Kidney epithelial cell (primary cell): ENCODE results near the gene BCAS4. TPM values are rescaled to one million over a fixed set of nuclear protein-coding genes. Genes with fewer than 3 reads are reported as not detected.

Experiments used
- DNase-seq: peaks from one replicate; pipeline ENCODE4 v3.0.0-alpha.2; 2010; ENCODE audit warnings: low read depth
- H3K27me3 ChIP-seq: 2 replicates; pipeline ENCODE4 v1.6.0; 2011; ENCODE audit warnings: low read length; ENCODE audit not compliant: control insufficient read depth, insufficient read depth
- H3K36me3 ChIP-seq: 2 replicates; pipeline ENCODE4 v1.5.1; 2011; ENCODE audit warnings: low read length; ENCODE audit not compliant: control insufficient read depth, insufficient read depth
- H3K4me3 ChIP-seq: 2 replicates; pipeline ENCODE4 v1.5.1; 2011; ENCODE audit warnings: low read depth, mild to moderate bottlenecking, control low read depth, low read length
- total RNA-seq: library from RNA; depleted of rRNA; stranded (reverse); fragments of >200 nt; gene quantifications from 2 replicates; pipeline ENCODE4 v1.2.3, GENCODE V29; 2015
- TF ChIP-seq, protein P1 (sequence below): IDR thresholded peaks from 2 replicates; pipeline ENCODE4 v1.5.1; 2011; ENCODE audit warnings: mild to moderate bottlenecking, moderate library complexity, low read length, control low read depth, inconsistent platforms; ENCODE audit not compliant: insufficient read depth, poor library complexity, severe bottlenecking

The BCAS4 gene
- total RNA-seq, 1 donor from 2014 or later: 28.0 TPM

DNA sequence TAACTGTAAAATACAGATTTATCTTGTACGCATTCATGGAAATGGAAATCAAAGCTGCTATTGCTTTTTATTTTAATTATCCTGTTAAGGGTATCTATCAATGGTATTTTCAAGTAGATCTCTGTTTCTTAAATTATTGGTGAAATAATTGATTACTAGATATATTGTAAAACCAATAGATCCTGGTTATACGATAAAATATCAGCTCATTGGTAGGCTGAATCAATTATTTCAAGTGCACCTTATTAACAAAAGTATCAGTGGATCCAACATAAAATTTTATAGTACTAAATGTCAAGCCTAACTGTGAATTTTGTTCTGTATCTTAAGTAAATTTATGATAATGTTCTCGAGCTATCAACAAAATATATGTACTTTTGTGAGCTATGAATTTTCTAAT lies 41.7 kb upstream of the BCAS4 start:
- DNase-seq: no peak
- Histone ChIP-seq H3K36me3 (peaks cover 2% of the 10 kb centered on the region), H3K4me3 (no peak overlapping the region), H3K27me3 (no peaks in the 10 kb centered on the region)
- TF ChIP-seq, protein P1, sequence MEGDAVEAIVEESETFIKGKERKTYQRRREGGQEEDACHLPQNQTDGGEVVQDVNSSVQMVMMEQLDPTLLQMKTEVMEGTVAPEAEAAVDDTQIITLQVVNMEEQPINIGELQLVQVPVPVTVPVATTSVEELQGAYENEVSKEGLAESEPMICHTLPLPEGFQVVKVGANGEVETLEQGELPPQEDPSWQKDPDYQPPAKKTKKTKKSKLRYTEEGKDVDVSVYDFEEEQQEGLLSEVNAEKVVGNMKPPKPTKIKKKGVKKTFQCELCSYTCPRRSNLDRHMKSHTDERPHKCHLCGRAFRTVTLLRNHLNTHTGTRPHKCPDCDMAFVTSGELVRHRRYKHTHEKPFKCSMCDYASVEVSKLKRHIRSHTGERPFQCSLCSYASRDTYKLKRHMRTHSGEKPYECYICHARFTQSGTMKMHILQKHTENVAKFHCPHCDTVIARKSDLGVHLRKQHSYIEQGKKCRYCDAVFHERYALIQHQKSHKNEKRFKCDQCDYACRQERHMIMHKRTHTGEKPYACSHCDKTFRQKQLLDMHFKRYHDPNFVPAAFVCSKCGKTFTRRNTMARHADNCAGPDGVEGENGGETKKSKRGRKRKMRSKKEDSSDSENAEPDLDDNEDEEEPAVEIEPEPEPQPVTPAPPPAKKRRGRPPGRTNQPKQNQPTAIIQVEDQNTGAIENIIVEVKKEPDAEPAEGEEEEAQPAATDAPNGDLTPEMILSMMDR: no peak

DNA sequence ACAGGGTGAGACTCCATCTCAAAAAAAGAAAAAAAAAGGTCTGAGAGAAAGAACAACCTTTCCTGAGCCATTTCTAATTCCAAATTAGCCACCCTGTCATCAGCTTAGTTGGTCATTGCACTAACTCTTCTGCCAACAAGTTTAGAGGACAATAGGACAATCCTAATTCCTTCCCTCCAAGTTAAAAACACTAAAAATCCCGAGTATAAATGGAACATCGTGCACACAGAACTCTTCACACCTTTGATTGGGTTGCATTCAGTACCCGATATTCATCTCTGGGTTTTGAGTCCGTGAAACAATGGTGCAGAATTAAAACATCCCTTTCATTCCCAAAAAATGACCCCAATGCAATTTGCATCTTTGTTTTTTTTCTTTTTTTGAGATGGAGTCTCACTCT lies 40.4 kb upstream of the BCAS4 start:
- no peak for DNase-seq
- Histone ChIP-seq H3K4me3 (no peak overlapping the region), H3K27me3 (no peaks in the 10 kb centered on the region), H3K36me3 (peaks cover 2% of the 10 kb centered on the region)
- TF ChIP-seq, protein P1: no peak

DNA sequence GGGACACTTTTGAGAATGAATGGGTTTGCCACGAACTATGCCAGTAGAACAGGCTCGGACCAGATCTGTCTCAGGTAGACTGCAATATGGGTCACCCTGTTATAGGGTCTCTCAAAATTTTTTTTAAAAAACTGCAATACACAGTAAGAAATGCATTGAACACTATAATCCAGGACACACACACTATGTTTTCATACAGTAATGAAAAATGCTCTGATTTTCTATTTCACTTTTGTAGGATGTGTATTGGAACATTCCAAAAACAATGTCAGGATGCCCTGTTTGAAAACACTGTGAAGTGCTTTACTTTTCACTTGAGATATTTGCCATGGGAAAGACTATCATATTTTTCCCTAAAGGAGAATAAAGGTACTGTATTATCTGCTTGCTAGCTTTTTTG lies 38.4 kb upstream of the BCAS4 start:
- Histone ChIP-seq H3K36me3 (no peaks in the 10 kb centered on the region), H3K27me3 (no peaks in the 10 kb centered on the region), H3K4me3 (no peak overlapping the region)
- TF ChIP-seq, protein P1: no peak
- no peak for DNase-seq

DNA sequence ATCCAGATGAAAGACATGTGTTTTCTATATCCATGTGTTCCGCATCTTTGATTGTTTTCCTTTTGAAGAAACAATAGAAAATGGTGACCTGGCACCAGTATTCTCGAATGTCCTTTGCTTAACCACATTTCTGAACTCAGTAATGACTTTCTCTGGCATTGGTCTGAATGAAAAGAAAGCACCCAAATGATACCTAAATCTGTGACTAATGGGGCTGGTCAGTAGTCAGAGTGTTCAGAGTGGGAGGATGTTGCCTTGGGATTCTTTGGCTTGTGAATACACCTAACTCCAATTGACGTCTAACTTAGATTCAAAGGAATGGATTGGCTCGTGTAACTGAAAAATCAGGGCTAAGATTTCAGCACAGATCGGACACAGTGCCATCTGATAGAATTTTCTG lies 36.4 kb upstream of the BCAS4 start:
- no peak for DNase-seq
- TF ChIP-seq, protein P1: no peak
- H3K27me3 ChIP-seq: no peaks in the 10 kb centered on the region
- H3K36me3 ChIP-seq: no peaks in the 10 kb centered on the region
- H3K4me3 ChIP-seq: no peak overlapping the region

DNA sequence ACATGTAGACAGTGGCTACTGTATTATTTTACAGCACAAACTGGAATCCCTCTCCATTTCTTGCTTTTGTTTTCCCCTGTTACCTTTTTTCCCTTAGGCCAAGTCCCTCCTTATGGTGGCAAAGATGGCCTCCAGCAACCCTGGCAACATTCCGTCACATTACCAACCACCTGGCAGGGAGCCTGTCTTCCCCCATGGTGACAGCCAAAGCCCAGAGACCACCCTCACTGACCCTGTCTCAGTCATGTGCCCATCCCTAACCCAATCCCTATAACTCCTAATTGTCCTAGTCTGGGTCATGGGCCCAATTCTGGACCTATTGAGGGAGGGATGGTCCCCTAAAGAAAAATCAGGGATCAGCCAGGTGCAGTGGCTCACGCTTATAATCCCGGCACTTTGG lies 35.9 kb upstream of the BCAS4 start:
- H3K4me3 ChIP-seq: no peak overlapping the region
- no peaks in the 10 kb centered on the region for H3K36me3 ChIP-seq
- no peak for DNase-seq
- TF ChIP-seq, protein P1: no peak
- H3K27me3 ChIP-seq: no peaks in the 10 kb centered on the region

DNA sequence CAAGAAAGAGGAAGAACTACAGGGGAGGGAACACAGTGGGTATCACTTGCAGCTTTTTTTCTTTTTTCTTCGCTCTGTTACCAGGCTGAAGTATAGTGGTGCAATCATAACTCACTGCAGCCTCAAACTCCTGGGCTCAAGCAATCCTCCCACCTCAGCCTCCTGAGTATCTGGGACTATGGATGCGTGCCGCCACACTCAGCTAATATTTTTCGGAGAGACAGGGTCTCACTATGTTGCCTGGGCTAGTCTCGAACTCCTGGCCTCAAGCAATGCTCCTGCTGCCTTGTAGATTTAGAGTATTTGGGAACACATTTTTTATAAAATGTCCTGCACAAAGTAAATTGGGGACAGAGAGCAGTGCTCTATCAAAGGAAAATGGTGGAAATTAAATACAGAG lies 35.2 kb upstream of the BCAS4 start:
- Histone ChIP-seq H3K4me3 (no peak overlapping the region), H3K36me3 (no peaks in the 10 kb centered on the region), H3K27me3 (no peaks in the 10 kb centered on the region)
- TF ChIP-seq, protein P1: no peak
- DNase-seq: no peak
